ENCODE measurements around the gene CDCA8. TPM values are rescaled to one million over a fixed set of nuclear protein-coding genes. Genes with fewer than 3 reads are reported as not detected.
"Not testable (repeated sequence)": the region's sequence is repeated elsewhere in the genome, so short reads cannot be mapped to it uniquely, and the experiment has no call there.

The CDCA8 gene
- total RNA-seq, 1 donor from 2014 or later, result 2.9 TPM

GRCh38 chr1:37734629-37735591 is 42.6 kb downstream of the CDCA8 start:
- no peak overlapping the region for H3K4me3 Mint-ChIP-seq
- TF ChIP-seq, protein P1, sequence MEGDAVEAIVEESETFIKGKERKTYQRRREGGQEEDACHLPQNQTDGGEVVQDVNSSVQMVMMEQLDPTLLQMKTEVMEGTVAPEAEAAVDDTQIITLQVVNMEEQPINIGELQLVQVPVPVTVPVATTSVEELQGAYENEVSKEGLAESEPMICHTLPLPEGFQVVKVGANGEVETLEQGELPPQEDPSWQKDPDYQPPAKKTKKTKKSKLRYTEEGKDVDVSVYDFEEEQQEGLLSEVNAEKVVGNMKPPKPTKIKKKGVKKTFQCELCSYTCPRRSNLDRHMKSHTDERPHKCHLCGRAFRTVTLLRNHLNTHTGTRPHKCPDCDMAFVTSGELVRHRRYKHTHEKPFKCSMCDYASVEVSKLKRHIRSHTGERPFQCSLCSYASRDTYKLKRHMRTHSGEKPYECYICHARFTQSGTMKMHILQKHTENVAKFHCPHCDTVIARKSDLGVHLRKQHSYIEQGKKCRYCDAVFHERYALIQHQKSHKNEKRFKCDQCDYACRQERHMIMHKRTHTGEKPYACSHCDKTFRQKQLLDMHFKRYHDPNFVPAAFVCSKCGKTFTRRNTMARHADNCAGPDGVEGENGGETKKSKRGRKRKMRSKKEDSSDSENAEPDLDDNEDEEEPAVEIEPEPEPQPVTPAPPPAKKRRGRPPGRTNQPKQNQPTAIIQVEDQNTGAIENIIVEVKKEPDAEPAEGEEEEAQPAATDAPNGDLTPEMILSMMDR (IDR thresholded peaks at IDR 0.05), result no peak
- H3K27me3 Mint-ChIP-seq, result peaks cover 42% of the 10 kb centered on the region
- H3K36me3 Mint-ChIP-seq (ENCODE audit: low read depth), result no peaks in the 10 kb centered on the region
- DNase-seq (no peak), ATAC-seq (ENCODE audit: low read depth) (no peak)
- ChIA-PET POLR2A (no interaction called here), CTCF (no interaction called here)
- no peak overlapping the region for H3K27ac Mint-ChIP-seq
- intact Hi-C loops (cut with micrococcal nuclease), result no loop called here
- H3K9me3 Mint-ChIP-seq, result peaks cover 2% of the 10 kb centered on the region
- H3K4me1 Mint-ChIP-seq, result no peaks in the 10 kb centered on the region

DNA sequence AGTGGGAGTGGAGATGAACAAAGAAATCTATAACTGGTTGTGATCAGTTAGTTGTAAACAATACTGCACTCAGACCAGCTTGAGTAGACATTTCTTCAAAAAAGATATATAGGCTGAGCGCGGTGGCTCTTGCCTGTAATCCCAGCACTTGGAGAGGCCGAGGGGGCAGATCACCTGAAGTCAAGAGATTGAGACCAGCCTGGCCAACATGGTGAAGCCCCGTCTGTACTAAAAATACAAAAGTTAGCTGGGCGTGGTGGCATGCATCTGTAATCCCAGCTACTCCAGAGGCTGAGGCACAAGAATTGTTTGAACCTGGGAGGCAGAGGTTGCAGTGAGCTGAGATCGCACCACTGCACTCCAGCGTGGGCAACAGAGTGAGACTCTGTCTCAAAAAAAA is 45.7 kb downstream of the CDCA8 start:
- H3K27ac Mint-ChIP-seq; DNase-seq; H3K4me3 Mint-ChIP-seq; POLR2A ChIA-PET; CTCF ChIA-PET; H3K9me3 Mint-ChIP-seq; ATAC-seq (ENCODE audit: low read depth); H3K4me1 Mint-ChIP-seq; H3K36me3 Mint-ChIP-seq (ENCODE audit: low read depth); intact Hi-C loops (cut with micrococcal nuclease): not testable (repeated sequence)
- H3K27me3 Mint-ChIP-seq, result peaks cover 42% of the 10 kb centered on the region

DNA sequence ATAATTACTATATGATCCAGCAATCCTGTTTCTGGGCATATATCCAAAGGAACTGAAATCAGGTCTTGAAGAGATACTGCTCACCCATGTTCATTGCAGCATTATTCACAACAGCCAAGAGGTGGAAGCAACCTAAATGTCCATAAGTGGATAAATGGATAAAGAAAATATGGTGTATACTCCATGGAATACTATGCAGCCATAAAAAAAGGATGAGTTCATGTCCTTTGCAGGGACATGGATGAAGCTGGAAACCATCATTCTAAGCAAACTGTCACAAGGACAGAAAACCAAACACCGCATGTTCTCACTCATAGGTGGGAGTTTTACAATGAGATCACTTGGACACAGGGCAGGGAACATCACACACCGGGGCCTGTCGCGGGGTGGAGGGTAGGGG is 46.3 kb downstream of the CDCA8 start:
- peaks cover 37% of the 10 kb centered on the region for H3K27me3 Mint-ChIP-seq
- H3K36me3 Mint-ChIP-seq (ENCODE audit: low read depth); intact Hi-C loops (cut with micrococcal nuclease); ATAC-seq (ENCODE audit: low read depth); H3K9me3 Mint-ChIP-seq; H3K27ac Mint-ChIP-seq; POLR2A ChIA-PET; H3K4me1 Mint-ChIP-seq; DNase-seq; H3K4me3 Mint-ChIP-seq; CTCF ChIA-PET: not testable (repeated sequence)

GRCh38 chr1:37739222-37739621 is 46.9 kb downstream of the CDCA8 start:
- Mint-ChIP-seq H3K4me3 (no peak overlapping the region), H3K9me3 (peaks cover 2% of the 10 kb centered on the region), H3K36me3 (ENCODE audit: low read depth) (no peaks in the 10 kb centered on the region), H3K27ac (no peak overlapping the region), H3K27me3 (peaks cover 33% of the 10 kb centered on the region), H3K4me1 (no peaks in the 10 kb centered on the region)
- DNase-seq, result no peak
- TF ChIP-seq, protein P1 (IDR thresholded peaks at IDR 0.05), result no peak
- intact Hi-C loops (cut with micrococcal nuclease), result no loop called here
- ChIA-PET POLR2A (no interaction called here), CTCF (no interaction called here)
- ATAC-seq (ENCODE audit: low read depth), result no peak

DNA sequence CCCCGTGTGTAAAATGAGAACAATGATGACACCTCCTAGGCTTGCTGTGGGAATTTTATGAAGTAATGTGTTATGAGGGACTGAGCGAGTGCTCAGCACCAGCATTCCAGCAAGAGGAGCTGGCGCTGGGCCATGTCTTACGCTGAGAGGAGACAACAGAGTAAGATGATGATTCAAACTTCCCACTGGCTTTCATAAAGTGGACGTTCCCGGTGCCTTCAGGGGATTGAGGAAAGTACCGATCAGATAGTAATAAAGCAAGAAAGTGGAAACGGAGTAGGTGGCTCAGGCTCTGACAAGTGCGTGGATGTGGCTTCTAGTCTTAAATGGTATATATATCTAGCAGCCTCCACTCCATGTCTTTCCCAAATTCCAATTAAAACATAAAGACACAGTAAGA is 48.8 kb downstream of the CDCA8 start:
- no peaks in the 10 kb centered on the region for H3K36me3 Mint-ChIP-seq (ENCODE audit: low read depth)
- ChIA-PET POLR2A (no interaction called here), CTCF (no interaction called here)
- ATAC-seq (ENCODE audit: low read depth) (no peak), DNase-seq (no peak)
- H3K27ac Mint-ChIP-seq, result no peak overlapping the region
- no peaks in the 10 kb centered on the region for H3K4me1 Mint-ChIP-seq
- peaks cover 23% of the 10 kb centered on the region for H3K27me3 Mint-ChIP-seq
- H3K9me3 Mint-ChIP-seq, result peaks cover 2% of the 10 kb centered on the region
- intact Hi-C loops (cut with micrococcal nuclease), result no loop called here
- TF ChIP-seq, protein P1 (IDR thresholded peaks at IDR 0.05), result no peak
- H3K4me3 Mint-ChIP-seq, result no peak overlapping the region

GRCh38 chr1:37741662-37742061 is 49.3 kb downstream of the CDCA8 start:
- DNase-seq (no peak), ATAC-seq (ENCODE audit: low read depth) (no peak)
- ChIA-PET CTCF (no interaction called here), POLR2A (no interaction called here)
- H3K4me3 Mint-ChIP-seq, result no peak overlapping the region
- no peaks in the 10 kb centered on the region for H3K36me3 Mint-ChIP-seq (ENCODE audit: low read depth)
- H3K4me1 Mint-ChIP-seq, result no peaks in the 10 kb centered on the region
- H3K27me3 Mint-ChIP-seq, result peaks cover 22% of the 10 kb centered on the region
- TF ChIP-seq, protein P1 (IDR thresholded peaks at IDR 0.05), result no peak
- no peak overlapping the region for H3K27ac Mint-ChIP-seq
- intact Hi-C loops (cut with micrococcal nuclease), result no loop called here
- H3K9me3 Mint-ChIP-seq, result peaks cover 4% of the 10 kb centered on the region

All from activated B cell treated with CpG ODN at 0.5 μM for 24 hours (primary cell).